Hematopoietic multipotent progenitor cell treated with erythropoietin and hydrocortisone succinate and interleukin-3 and kit ligand, for 8 days (in vitro differentiated cells): ENCODE data around the gene TMEM37.

ENCODE experiments used
- DNase-seq: peaks from one replicate; pipeline ENCODE4 v3.0.0-alpha.2; 2015

The TMEM37 gene

GRCh38 chr2:119481501-119482455 is 50.1 kb downstream of the TMEM37 start:
- DNase-seq: no peak

DNA sequence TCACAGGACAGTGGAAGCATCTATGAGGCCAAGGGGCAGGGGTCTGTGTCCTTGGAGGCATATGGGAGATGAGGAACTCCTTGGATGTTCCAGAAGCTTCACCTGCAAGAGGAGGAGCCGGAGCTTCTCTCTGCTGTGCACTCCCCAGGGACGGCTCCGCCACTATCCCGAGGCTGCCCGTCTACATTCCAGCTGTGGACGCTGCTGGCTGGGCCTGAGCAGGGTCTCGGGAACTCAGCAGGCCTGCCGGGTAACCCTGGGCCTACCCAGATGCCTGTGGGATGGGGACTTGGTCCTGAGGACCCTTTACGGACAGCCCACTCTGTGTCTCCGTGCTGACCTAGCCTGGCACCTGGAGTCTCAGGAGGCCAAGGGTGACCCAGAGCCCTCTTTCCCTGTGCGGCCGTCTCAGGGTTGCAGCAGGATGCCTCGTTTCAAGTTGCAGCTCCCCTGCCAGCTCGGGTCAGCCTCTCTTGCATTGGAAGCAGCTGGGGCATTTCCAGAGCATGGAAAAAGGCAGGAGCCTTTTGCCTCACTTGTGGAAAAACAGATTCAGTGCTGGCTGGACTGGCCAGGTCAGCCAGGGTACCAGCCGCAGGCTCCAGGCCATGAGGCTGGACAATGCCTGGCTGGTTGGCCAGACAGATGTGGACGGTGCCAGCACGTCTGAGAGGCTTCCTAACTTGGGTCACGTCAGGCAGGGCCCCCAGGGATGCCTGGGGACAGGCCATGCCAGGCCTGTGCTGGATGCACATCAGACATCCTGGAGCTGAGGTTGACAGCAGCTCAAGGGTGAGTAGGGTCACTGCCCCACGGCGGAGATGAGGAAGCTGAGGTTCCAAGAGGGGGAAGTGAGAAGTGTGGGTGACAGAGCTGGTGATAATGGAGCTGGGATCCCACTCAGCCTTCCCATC is 51.1 kb downstream of the TMEM37 start:
- no peak for DNase-seq

GRCh38 chr2:119483395-119483753 is 51.7 kb downstream of the TMEM37 start:
- no peak for DNase-seq

- DNase-seq: no peak
Measured at GRCh38 chr2:119483896-119484718, 52.5 kb downstream of the TMEM37 start.

GRCh38 chr2:119484834-119485233 is 53.2 kb downstream of the TMEM37 start:
- no peak for DNase-seq

- DNase-seq: no peak
Measured at GRCh38 chr2:119485336-119486110, 53.9 kb downstream of the TMEM37 start.

DNA sequence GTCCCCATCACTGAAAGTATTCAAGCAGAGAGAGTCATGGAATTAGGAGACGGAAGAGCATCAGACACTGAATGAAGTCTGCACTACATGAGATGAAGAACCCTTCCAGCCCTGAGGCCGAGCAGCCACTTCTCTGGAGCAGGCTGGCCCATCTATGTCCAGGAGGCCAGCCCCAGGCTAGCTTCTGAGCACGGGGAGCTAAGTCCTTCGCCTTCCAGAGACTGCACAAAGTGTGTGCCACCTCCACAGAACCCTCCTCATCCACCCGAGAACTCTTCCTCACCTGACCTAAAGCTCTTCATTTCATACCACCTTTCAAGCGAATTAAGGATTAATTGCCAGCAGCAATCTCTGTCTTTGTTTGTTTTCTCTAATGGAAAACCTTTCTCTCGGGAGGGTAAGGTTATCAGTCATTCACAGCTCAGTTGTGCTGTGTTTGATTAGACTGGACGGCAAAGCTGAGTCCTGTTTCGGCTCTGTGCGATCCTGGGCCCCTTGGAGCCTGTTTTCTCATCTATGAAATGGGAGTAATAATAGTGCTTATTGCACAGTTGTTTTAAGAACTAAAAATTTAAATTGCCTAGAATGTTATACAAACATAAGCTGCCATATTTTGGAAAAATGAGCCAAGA is 54.7 kb downstream of the TMEM37 start:
- DNase-seq: no peak

DNA sequence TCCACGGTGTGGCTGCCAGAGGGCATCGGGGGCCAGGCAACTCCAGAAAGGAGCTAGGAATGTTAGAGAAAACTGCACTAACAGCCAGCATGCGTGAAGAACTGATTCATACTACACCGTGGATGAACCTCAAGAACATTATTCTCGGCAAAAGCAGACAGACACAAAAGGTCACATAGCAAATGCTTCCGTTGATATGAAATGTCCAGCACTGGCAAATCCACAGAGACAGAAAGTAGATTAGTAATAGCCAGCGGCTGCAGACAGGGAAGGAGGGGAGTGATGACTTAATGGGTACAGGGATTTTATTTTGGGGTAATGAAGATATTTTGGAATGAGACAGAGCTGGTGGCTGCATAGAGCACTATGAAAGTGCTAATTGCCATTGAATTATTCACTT is 55.2 kb downstream of the TMEM37 start:
- no peak for DNase-seq

DNA sequence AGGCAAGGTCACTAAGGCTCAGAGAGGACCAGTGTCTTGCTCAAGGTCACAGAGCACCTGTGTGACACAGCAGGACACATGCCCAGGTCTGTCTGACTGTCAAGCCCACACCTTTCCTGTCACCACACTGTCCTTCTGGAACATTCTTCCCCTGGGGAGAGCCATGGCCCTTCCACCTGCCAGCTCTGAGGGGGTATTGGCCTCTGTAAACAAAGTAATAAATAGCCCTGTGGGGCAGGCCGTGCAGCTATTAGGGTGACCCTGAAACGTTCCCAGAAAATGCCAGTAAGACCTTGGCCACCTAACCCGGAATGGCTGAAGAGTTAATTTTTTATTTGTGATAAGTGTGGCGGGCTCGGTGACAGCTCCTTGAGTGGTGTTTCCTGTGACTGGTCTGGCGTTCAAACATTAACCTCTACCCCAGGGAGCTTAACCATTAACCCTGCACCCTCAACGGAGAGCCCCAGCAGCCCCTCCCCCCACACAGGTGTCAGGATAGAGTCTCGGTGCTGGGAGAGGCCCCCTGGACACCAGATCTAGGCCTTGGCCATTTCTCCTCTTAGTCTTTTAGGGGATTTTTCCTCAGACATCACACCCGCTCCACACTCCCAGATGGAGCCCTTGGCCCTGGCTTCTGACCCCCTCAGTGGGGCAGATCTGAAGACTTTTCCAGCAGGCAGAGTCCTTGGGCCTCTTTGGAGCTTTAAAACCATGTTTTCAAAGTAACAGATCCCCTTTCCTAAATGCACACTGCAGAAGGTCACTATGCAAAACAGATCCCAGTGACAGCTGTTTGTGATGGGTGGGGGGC is 56.0 kb downstream of the TMEM37 start:
- DNase-seq: no peak
